Common myeloid progenitor, CD34-positive (primary cell): ENCODE measurements around the gene CCDC27.
A peak's percentile ranks its signal among the peaks of the same experiment; 100 is the strongest.
"Not testable (repeated sequence)": the region's sequence is repeated elsewhere in the genome, so short reads cannot be mapped to it uniquely, and the experiment has no call there.

ENCODE experiments used
- CTCF ChIA-PET: fragments of 350-600 bp; sonication (Branson Sonifier 250); formaldehyde crosslinking; loops from one replicate; lab custom pipeline; 2021; ENCODE audit warnings: antibody characterized with exemption; lab: Charles Lee
- POLR2A ChIA-PET: fragments of 350-600 bp; sonication (Branson Sonifier 250); formaldehyde crosslinking; loops from one replicate; lab custom pipeline; 2021; ENCODE audit warnings: antibody characterized with exemption; lab: Charles Lee
- DNase-seq, 3 donors: peaks; one replicate each; pipeline versions ENCODE4 v3.0.0 to v3.0.0-alpha.2; 2013
- H3K27ac ChIP-seq, 2 experiments: 1 replicate in 1 of 2; 2 replicates in 1 of 2; pipeline ENCODE4 v1.7.0; 2013; ENCODE audit warnings: inconsistent platforms in 2 of 2, low read length in 2 of 2, mild to moderate bottlenecking in 2 of 2, low read depth in 1 of 2, moderate library complexity in 1 of 2; ENCODE audit not compliant: severe bottlenecking in 2 of 2, insufficient read depth in 1 of 2, poor library complexity in 1 of 2
- H3K27me3 ChIP-seq, 5 experiments: replicated peaks in 2 of 5; 1 replicate in 3 of 5; 2 replicates in 2 of 5; pipeline versions ENCODE4 v1.6.1 to v1.7.0; 2013; ENCODE audit warnings: low read length in 4 of 5, mild to moderate bottlenecking in 2 of 5, moderate library complexity in 2 of 5, inconsistent platforms in 1 of 5; ENCODE audit not compliant: insufficient read depth in 5 of 5, control insufficient read depth in 4 of 5
- H3K36me3 ChIP-seq, 4 experiments: 1 replicate in 2 of 4; 2 replicates in 2 of 4; pipeline versions ENCODE4 v1.6.1 to v1.7.0; 2013; ENCODE audit warnings: low read length in 3 of 4, control low read depth in 1 of 4, mild to moderate bottlenecking in 1 of 4; ENCODE audit not compliant: control insufficient read depth in 4 of 4, insufficient read depth in 4 of 4
- H3K4me1 ChIP-seq, 4 experiments: 1 replicate in 3 of 4; 2 replicates in 1 of 4; pipeline versions ENCODE4 v1.6.1 to v1.7.1; 2013; ENCODE audit warnings: low read length in 3 of 4, mild to moderate bottlenecking in 3 of 4, control low read depth in 1 of 4, inconsistent platforms in 1 of 4, moderate library complexity in 1 of 4; ENCODE audit not compliant: control insufficient read depth in 4 of 4, insufficient read depth in 4 of 4; ENCODE audit errors: control extremely low read depth in 1 of 4
- H3K4me3 ChIP-seq, 7 experiments: 1 replicate in 4 of 7; 2 replicates in 3 of 7; pipeline versions ENCODE4 v1.5.1 to v1.7.0; 2013; ENCODE audit warnings: mild to moderate bottlenecking in 7 of 7, low read length in 6 of 7, moderate library complexity in 6 of 7, inconsistent platforms in 2 of 7, low read depth in 2 of 7, control low read depth in 1 of 7; ENCODE audit not compliant: insufficient read depth in 4 of 7, control insufficient read depth in 1 of 7; ENCODE audit errors: extremely low read depth in 1 of 7
- H3K9me3 ChIP-seq, 5 experiments: 1 replicate in 4 of 5; 2 replicates in 1 of 5; pipeline versions ENCODE4 v1.6.1 to v1.7.1; 2013; ENCODE audit warnings: low read length in 4 of 5, mild to moderate bottlenecking in 2 of 5, inconsistent platforms in 1 of 5, low read depth in 1 of 5, moderate library complexity in 1 of 5; ENCODE audit not compliant: control insufficient read depth in 4 of 5, insufficient read depth in 2 of 5; ENCODE audit errors: control extremely low read depth in 1 of 5
- WGBS: methylation state at CpG from one replicate; pipeline ENCODE4 v1.1.5; 2013; ENCODE audit not compliant: insufficient coverage; 5-methylcytosine and 5-hydroxymethylcytosine counted together

CCDC27 gene

GRCh38 chr1:3717715-3718601 is 34.3 kb upstream of the CCDC27 start:
- ChIA-PET POLR2A (no interaction called here), CTCF (no interaction called here)
- Histone ChIP-seq H3K27ac (no peak overlapping the region), H3K36me3 (no peaks in the 10 kb centered on the region), H3K27me3 (peaks cover 0 to 20% (median 0%) of the 10 kb centered on the region in 5 experiments), H3K4me3 (no peak overlapping the region), H3K4me1 (peaks cover 0 to 14% (median 3%) of the 10 kb centered on the region in 4 experiments), H3K9me3 (no peaks in the 10 kb centered on the region)
- peak in 2 of 3 donors; percentile 31 to 41 for DNase-seq
- 39% methylated on average over 39 of the region's 40 CpGs for WGBS

- no peaks in the 10 kb centered on the region for H3K9me3 ChIP-seq
- ChIA-PET POLR2A (no interaction called here), CTCF (interaction anchor here (1.2 kb wide), 1 partner anchor 8 kb away, joined by 3 read pairs; no protein-coding TSS in a partner anchor)
- no peak overlapping the region for H3K4me3 ChIP-seq
- H3K27ac ChIP-seq: no peak overlapping the region
- H3K27me3 ChIP-seq: peaks cover 0 to 20% (median 0%) of the 10 kb centered on the region in 5 experiments
- no peak for DNase-seq
- peaks cover 0 to 14% (median 3%) of the 10 kb centered on the region in 4 experiments for H3K4me1 ChIP-seq
- whole genome bisulfite sequencing: 90% methylated on average over 11 of the region's 14 CpGs
- H3K36me3 ChIP-seq: no peaks in the 10 kb centered on the region
Measured at GRCh38 chr1:3718764-3719163, 33.5 kb upstream of the CCDC27 start.

- ChIA-PET CTCF (interaction anchor here (1.6 kb wide), 1 partner anchor 8 kb away, joined by 4 read pairs; no protein-coding TSS in a partner anchor), POLR2A (no interaction called here)
- Histone ChIP-seq H3K9me3 (no peaks in the 10 kb centered on the region), H3K4me3 (no peak overlapping the region), H3K4me1 (peaks cover 0 to 14% (median 3%) of the 10 kb centered on the region in 4 experiments), H3K27ac (no peak overlapping the region), H3K36me3 (no peaks in the 10 kb centered on the region), H3K27me3 (peaks cover 0 to 10% (median 0%) of the 10 kb centered on the region in 5 experiments)
- 92% methylated on average over 19 of the region's 20 CpGs for WGBS
- no peak for DNase-seq
Measured at GRCh38 chr1:3721955-3722465, 30.2 kb upstream of the CCDC27 start.

GRCh38 chr1:3722846-3723245 is 29.4 kb upstream of the CCDC27 start:
- H3K4me1 ChIP-seq: peaks cover 0 to 14% (median 2%) of the 10 kb centered on the region in 4 experiments
- H3K27ac ChIP-seq: no peak overlapping the region
- WGBS: 69% methylated on average over 3 of the region's 3 CpGs
- POLR2A ChIA-PET: no interaction called here
- H3K9me3 ChIP-seq: no peaks in the 10 kb centered on the region
- no peak for DNase-seq
- CTCF ChIA-PET: interaction anchor here (2.4 kb wide), 1 partner anchor 8 kb away, joined by 13 read pairs; no protein-coding TSS in a partner anchor
- H3K27me3 ChIP-seq: peaks cover 0 to 3% (median 0%) of the 10 kb centered on the region in 5 experiments
- H3K36me3 ChIP-seq: no peaks in the 10 kb centered on the region
- H3K4me3 ChIP-seq: no peak overlapping the region

GRCh38 chr1:3724416-3725030 is 27.7 kb upstream of the CCDC27 start:
- peaks cover 0 to 11% (median 1%) of the 10 kb centered on the region in 4 experiments for H3K4me1 ChIP-seq
- H3K36me3 ChIP-seq, H3K27ac ChIP-seq, H3K27me3 ChIP-seq, POLR2A ChIA-PET, H3K9me3 ChIP-seq, H3K4me3 ChIP-seq: not testable (repeated sequence)
- WGBS: 41% methylated on average over 18 of the region's 18 CpGs
- DNase-seq: peak; percentile 63 to 78 (median 69)
- CTCF ChIA-PET: interaction anchor here (0.7 to 2.4 kb wide), 8 partner anchors 9 to 271 kb away, joined by 3 to 13 read pairs (median 3); no protein-coding TSS in a partner anchor

- no peak for DNase-seq
- H3K9me3 ChIP-seq: no peaks in the 10 kb centered on the region
- H3K27ac ChIP-seq: no peak overlapping the region
- CTCF ChIA-PET: interaction anchor here (1.3 to 2.4 kb wide), 3 partner anchors 11 to 30 kb away, joined by 3 to 13 read pairs (median 6); no protein-coding TSS in a partner anchor
- WGBS: 100% methylated on average over 2 of the region's 2 CpGs
- H3K36me3 ChIP-seq: no peaks in the 10 kb centered on the region
- H3K4me3 ChIP-seq: no peak overlapping the region
- POLR2A ChIA-PET: no interaction called here
- peaks cover 0 to 4% (median 2%) of the 10 kb centered on the region in 4 experiments for H3K4me1 ChIP-seq
- H3K27me3 ChIP-seq: peaks cover 0 to 8% (median 0%) of the 10 kb centered on the region in 5 experiments
Measured at GRCh38 chr1:3725366-3725765, 26.9 kb upstream of the CCDC27 start.
